ENCODE measurements around the gene MITF.

- TF ChIP-seq, protein P1, sequence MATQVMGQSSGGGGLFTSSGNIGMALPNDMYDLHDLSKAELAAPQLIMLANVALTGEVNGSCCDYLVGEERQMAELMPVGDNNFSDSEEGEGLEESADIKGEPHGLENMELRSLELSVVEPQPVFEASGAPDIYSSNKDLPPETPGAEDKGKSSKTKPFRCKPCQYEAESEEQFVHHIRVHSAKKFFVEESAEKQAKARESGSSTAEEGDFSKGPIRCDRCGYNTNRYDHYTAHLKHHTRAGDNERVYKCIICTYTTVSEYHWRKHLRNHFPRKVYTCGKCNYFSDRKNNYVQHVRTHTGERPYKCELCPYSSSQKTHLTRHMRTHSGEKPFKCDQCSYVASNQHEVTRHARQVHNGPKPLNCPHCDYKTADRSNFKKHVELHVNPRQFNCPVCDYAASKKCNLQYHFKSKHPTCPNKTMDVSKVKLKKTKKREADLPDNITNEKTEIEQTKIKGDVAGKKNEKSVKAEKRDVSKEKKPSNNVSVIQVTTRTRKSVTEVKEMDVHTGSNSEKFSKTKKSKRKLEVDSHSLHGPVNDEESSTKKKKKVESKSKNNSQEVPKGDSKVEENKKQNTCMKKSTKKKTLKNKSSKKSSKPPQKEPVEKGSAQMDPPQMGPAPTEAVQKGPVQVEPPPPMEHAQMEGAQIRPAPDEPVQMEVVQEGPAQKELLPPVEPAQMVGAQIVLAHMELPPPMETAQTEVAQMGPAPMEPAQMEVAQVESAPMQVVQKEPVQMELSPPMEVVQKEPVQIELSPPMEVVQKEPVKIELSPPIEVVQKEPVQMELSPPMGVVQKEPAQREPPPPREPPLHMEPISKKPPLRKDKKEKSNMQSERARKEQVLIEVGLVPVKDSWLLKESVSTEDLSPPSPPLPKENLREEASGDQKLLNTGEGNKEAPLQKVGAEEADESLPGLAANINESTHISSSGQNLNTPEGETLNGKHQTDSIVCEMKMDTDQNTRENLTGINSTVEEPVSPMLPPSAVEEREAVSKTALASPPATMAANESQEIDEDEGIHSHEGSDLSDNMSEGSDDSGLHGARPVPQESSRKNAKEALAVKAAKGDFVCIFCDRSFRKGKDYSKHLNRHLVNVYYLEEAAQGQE (IDR thresholded peaks at IDR 0.05; ENCODE audit: borderline replicate concordance): no peak
- TF ChIP-seq MXI1 (conservative IDR thresholded peaks at IDR 0.05; ENCODE audit: poor library complexity, severe bottlenecking) (no peak), CTCF (IDR thresholded peaks at IDR 0.05; ENCODE audit: poor library complexity, severe bottlenecking) (no peak), EZH2 (IDR thresholded peaks at IDR 0.05; ENCODE audit: borderline replicate concordance, insufficient read depth, low read length, poor library complexity, severe bottlenecking) (no peak), POLR2AphosphoS5 (IDR thresholded peaks at IDR 0.05) (no peak), EP300 (conservative IDR thresholded peaks at IDR 0.05; ENCODE audit: poor library complexity, severe bottlenecking) (no peak), TAF1 (IDR thresholded peaks at IDR 0.05; ENCODE audit: low read depth) (no peak)
Measured at GRCh38 chr3:70010346-70010745, 271.1 kb downstream of the MITF start.
